LNCaP clone FGC (cell line): Measurements from ENCODE around the gene RRP8.

Source experiments
- DNase-seq: peaks from one replicate; pipeline ENCODE4 v3.0.0-alpha.2; 2011; ENCODE audit warnings: low read depth
- H3K4me3 ChIP-seq: 2 replicates; pipeline ENCODE4 v1.5.1; 2011; ENCODE audit warnings: mild to moderate bottlenecking, low read depth, low read length, control low read depth
- CTCF ChIP-seq: IDR thresholded peaks from 2 replicates; pipeline ENCODE4 v1.5.1; 2012; ENCODE audit warnings: mild to moderate bottlenecking; ENCODE audit not compliant: control insufficient read depth, insufficient read depth; ENCODE audit errors: extremely low read depth

The RRP8 gene

GRCh38 chr11:6646918-6647679 is 43.7 kb upstream of the RRP8 start:
- no peak overlapping the region for H3K4me3 ChIP-seq
- TF ChIP-seq CTCF: no peak
- no peak for DNase-seq

GRCh38 chr11:6646576-6646917 is 43.1 kb upstream of the RRP8 start:
- no peak overlapping the region for H3K4me3 ChIP-seq
- DNase-seq: no peak
- no peak for TF ChIP-seq CTCF

- no peak overlapping the region for H3K4me3 ChIP-seq
- DNase-seq: no peak
- no peak for TF ChIP-seq CTCF
Measured at GRCh38 chr11:6646071-6646470, 42.7 kb upstream of the RRP8 start.

- TF ChIP-seq CTCF: no peak
- no peak for DNase-seq
- no peak overlapping the region for H3K4me3 ChIP-seq
Measured at GRCh38 chr11:6642957-6643356, 39.5 kb upstream of the RRP8 start.

GRCh38 chr11:6640985-6641701 is 37.7 kb upstream of the RRP8 start:
- DNase-seq: no peak
- no peak overlapping the region for H3K4me3 ChIP-seq
- no peak for TF ChIP-seq CTCF

GRCh38 chr11:6640036-6640984 is 36.9 kb upstream of the RRP8 start:
- no peak overlapping the region for H3K4me3 ChIP-seq
- DNase-seq: no peak
- TF ChIP-seq CTCF: no peak
